Measurements from ENCODE around the gene DSCAML1. TPM values are rescaled to one million over a fixed set of nuclear protein-coding genes. Genes with fewer than 3 reads are reported as not detected.

The DSCAML1 gene
- total and polyA plus RNA-seq, 4 donors = 0.18 to 1.5 (median 1.1) TPM

DNA sequence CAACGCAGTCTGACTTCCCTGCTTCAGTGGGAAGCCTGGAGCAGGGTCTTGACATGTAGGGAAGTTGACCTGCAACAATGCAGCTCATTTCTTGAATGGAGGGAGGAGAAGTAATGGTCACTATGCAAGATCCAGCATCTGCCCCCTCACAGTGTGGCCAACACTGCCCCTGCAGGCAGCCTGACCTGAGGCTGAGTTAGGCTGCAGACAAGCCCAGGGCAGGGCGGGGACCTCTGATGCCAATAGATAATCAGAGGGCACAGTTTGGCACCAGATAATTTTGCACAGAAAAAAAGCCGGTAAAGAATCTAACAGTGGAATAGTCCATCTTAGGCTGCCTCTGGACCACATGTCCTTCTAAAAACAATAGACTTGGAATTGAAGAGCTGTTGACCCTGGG lies 182.3 kb downstream of the DSCAML1 start:
- no peak for DNase-seq
- WGBS, 2 donors = 85 to 93% methylated on average over 3 of the region's 3 CpGs

DNA sequence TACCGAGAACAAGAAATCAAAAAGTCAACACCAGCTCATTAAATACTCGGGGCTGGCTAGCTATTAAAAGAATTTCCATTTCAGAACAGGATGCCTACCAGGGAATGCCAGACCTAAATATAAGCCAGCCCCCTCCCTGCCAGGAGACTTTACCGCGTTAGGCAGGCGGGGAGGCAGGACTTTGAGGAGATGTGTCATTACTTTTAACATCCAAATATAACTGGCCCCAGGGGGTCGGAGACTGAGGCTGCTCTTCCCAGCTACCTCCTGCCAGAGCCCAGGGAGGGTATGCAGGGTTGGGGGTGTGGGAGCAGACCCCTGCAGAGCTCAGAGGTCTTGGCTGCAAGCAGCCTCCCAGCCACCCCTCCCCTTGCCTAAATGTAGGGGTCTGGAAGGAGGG lies 183.5 kb downstream of the DSCAML1 start:
- Histone ChIP-seq H3K36me3 (ENCODE audit: control insufficient read depth in 4 of 4, insufficient read depth in 4 of 4, low read length in 4 of 4) (no peaks in the 10 kb centered on the region), H3K27ac (ENCODE audit: low read depth in 1 of 2, low read length in 1 of 2) (no peak overlapping the region), H3K4me1 (ENCODE audit: control insufficient read depth in 5 of 5, insufficient read depth in 5 of 5, low read length in 5 of 5) (no peaks in the 10 kb centered on the region), H3K9me3 (ENCODE audit: control insufficient read depth in 4 of 4, insufficient read depth in 3 of 4, low read length in 3 of 4) (peaks cover 0 to 7% (median 0%) of the 10 kb centered on the region in 4 donors), H3K4me3 (no peak overlapping the region), H3K27me3 (ENCODE audit: control insufficient read depth in 3 of 3, insufficient read depth in 3 of 3, low read length in 2 of 3) (peaks cover 0 to 31% (median 3%) of the 10 kb centered on the region in 3 donors), H3K9ac (ENCODE audit: insufficient read depth in 1 of 2, low read length in 2 of 2) (no peak overlapping the region)
- ATAC-seq (ENCODE audit: insufficient read depth, low FRiP score) (no peak), DNase-seq (no peak)
- 40 to 55% methylated on average over 6 of the region's 6 CpGs for WGBS, 2 donors
- TF ChIP-seq CTCF (IDR thresholded peaks at IDR 0.05; ENCODE audit: control extremely low read depth, extremely low read depth) = no peak

More for the DNA sequence above, 182.3 kb downstream of the DSCAML1 start:
- Histone ChIP-seq H3K9ac (ENCODE audit: insufficient read depth in 1 of 2, low read length in 2 of 2) (no peak overlapping the region), H3K27ac (ENCODE audit: low read depth in 1 of 2, low read length in 1 of 2) (no peak overlapping the region), H3K36me3 (ENCODE audit: control insufficient read depth in 4 of 4, insufficient read depth in 4 of 4, low read length in 4 of 4) (no peaks in the 10 kb centered on the region), H3K4me1 (ENCODE audit: control insufficient read depth in 5 of 5, insufficient read depth in 5 of 5, low read length in 5 of 5) (no peaks in the 10 kb centered on the region), H3K4me3 (no peak overlapping the region), H3K9me3 (ENCODE audit: control insufficient read depth in 4 of 4, insufficient read depth in 3 of 4, low read length in 3 of 4) (peaks cover 0 to 7% (median 0%) of the 10 kb centered on the region in 4 donors), H3K27me3 (ENCODE audit: control insufficient read depth in 3 of 3, insufficient read depth in 3 of 3, low read length in 2 of 3) (peaks cover 0 to 31% (median 3%) of the 10 kb centered on the region in 3 donors)
- no peak for TF ChIP-seq CTCF (IDR thresholded peaks at IDR 0.05; ENCODE audit: control extremely low read depth, extremely low read depth)
- no peak for ATAC-seq (ENCODE audit: insufficient read depth, low FRiP score)

GRCh38 chr11:117612177-117612576 lies 184.8 kb downstream of the DSCAML1 start:
- Histone ChIP-seq H3K4me3 (no peak overlapping the region), H3K4me1 (ENCODE audit: control insufficient read depth in 5 of 5, insufficient read depth in 5 of 5, low read length in 5 of 5) (no peaks in the 10 kb centered on the region), H3K27me3 (ENCODE audit: control insufficient read depth in 3 of 3, insufficient read depth in 3 of 3, low read length in 2 of 3) (peaks cover 0 to 29% (median 3%) of the 10 kb centered on the region in 3 donors), H3K27ac (ENCODE audit: low read depth in 1 of 2, low read length in 1 of 2) (no peak overlapping the region), H3K9ac (ENCODE audit: insufficient read depth in 1 of 2, low read length in 2 of 2) (no peak overlapping the region), H3K9me3 (ENCODE audit: control insufficient read depth in 4 of 4, insufficient read depth in 3 of 4, low read length in 3 of 4) (peaks cover 0 to 7% (median 0%) of the 10 kb centered on the region in 4 donors), H3K36me3 (ENCODE audit: control insufficient read depth in 4 of 4, insufficient read depth in 4 of 4, low read length in 4 of 4) (no peaks in the 10 kb centered on the region)
- no peak for ATAC-seq (ENCODE audit: insufficient read depth, low FRiP score)
- DNase-seq = no peak
- no peak for TF ChIP-seq CTCF (IDR thresholded peaks at IDR 0.05; ENCODE audit: control extremely low read depth, extremely low read depth)
- WGBS, 2 donors = 82 to 84% methylated on average over 7 of the region's 7 CpGs

- 78 to 79% methylated on average over 4 of the region's 4 CpGs for WGBS, 2 donors
- no peaks in the 10 kb centered on the region for H3K4me1 ChIP-seq (ENCODE audit: control insufficient read depth in 5 of 5, insufficient read depth in 5 of 5, low read length in 5 of 5)
These were observed 186.1 kb downstream of the DSCAML1 start for GRCh38 chr11:117610901-117611300.

More at GRCh38 chr11:117610901-117611300, 186.1 kb downstream of the DSCAML1 start:
- ATAC-seq (ENCODE audit: insufficient read depth, low FRiP score) = no peak
- no peak for TF ChIP-seq CTCF (IDR thresholded peaks at IDR 0.05; ENCODE audit: control extremely low read depth, extremely low read depth)
- Histone ChIP-seq H3K4me3 (no peak overlapping the region), H3K27ac (ENCODE audit: low read depth in 1 of 2, low read length in 1 of 2) (no peak overlapping the region), H3K36me3 (ENCODE audit: control insufficient read depth in 4 of 4, insufficient read depth in 4 of 4, low read length in 4 of 4) (no peaks in the 10 kb centered on the region), H3K9ac (ENCODE audit: insufficient read depth in 1 of 2, low read length in 2 of 2) (no peak overlapping the region), H3K27me3 (ENCODE audit: control insufficient read depth in 3 of 3, insufficient read depth in 3 of 3, low read length in 2 of 3) (peaks cover 0 to 21% (median 3%) of the 10 kb centered on the region in 3 donors), H3K9me3 (ENCODE audit: control insufficient read depth in 4 of 4, insufficient read depth in 3 of 4, low read length in 3 of 4) (peaks cover 0 to 7% (median 0%) of the 10 kb centered on the region in 4 donors)
- no peak for DNase-seq
